Upper lobe of right lung (tissue), 1 donor: ENCODE measurements around the gene RALGPS1. TPM values are rescaled to one million over a fixed set of nuclear protein-coding genes. Genes with fewer than 3 reads are reported as not detected.

Experiments used
- ATAC-seq: fragments of 200-7000 bp; cut with Tn5 transposase; one replicate; pipeline ENCODE4 v1.9.1; 2020; ENCODE audit warnings: mild to moderate bottlenecking, moderate library complexity
- DNase-seq: peaks from one replicate; pipeline ENCODE4 v3.0.0-alpha.2; 2020
- H3K27ac ChIP-seq: fragments of 200-600 bp; one replicate; pipeline ENCODE4 v1.8.0; 2022
- H3K27me3 ChIP-seq: fragments of 200-600 bp; one replicate; pipeline ENCODE4 v1.8.0; 2022; ENCODE audit warnings: mild to moderate bottlenecking
- H3K36me3 ChIP-seq: fragments of 200-600 bp; one replicate; pipeline ENCODE4 v1.8.0; 2022
- H3K4me1 ChIP-seq: fragments of 200-600 bp; one replicate; pipeline ENCODE4 v1.8.0; 2022
- H3K4me3 ChIP-seq: fragments of 200-600 bp; one replicate; pipeline ENCODE4 v1.8.0; 2022; ENCODE audit warnings: mild to moderate bottlenecking
- H3K9me3 ChIP-seq: fragments of 200-600 bp; one replicate; pipeline ENCODE4 v1.8.0; 2022
- CTCF ChIP-seq: fragments of 200-600 bp; IDR thresholded peaks from one replicate; pipeline ENCODE4 v1.8.0; 2022; ENCODE audit warnings: antibody characterized with exemption
- intact Hi-C: fragments of 100-400 bp; cut with DNase I; formaldehyde crosslinking; loops from one replicate; pipeline ENCODE4 v1.11.0; 2022
- total RNA-seq: library from RNA; stranded (reverse); fragmentation: NEBNext Ultra II Directional; extraction: Animal tissue kit (Norgen Biotek cat#: 25700); gene quantifications from one replicate; pipeline ENCODE4 v1.2.1, GENCODE V29; 2021
- donor health status: DM: no; HTN: yes; CAD: no; lungs with severe emphysema.

Gene RALGPS1
- total RNA-seq, 1 donor from 2014 or later = 15.9 TPM

GRCh38 chr9:127079446-127080140 lies 165.0 kb downstream of the RALGPS1 start:
- Histone ChIP-seq H3K4me1 (peaks cover 38% of the 10 kb centered on the region), H3K4me3 (no peak overlapping the region), H3K27me3 (no peaks in the 10 kb centered on the region), H3K36me3 (no peaks in the 10 kb centered on the region), H3K27ac (no peak overlapping the region), H3K9me3 (no peaks in the 10 kb centered on the region)
- ATAC-seq (no peak), DNase-seq (no peak)
- intact Hi-C loops = no loop called here
- TF ChIP-seq CTCF = no peak

GRCh38 chr9:127081250-127082185 lies 166.9 kb downstream of the RALGPS1 start:
- ATAC-seq = no peak
- Histone ChIP-seq H3K4me3 (no peak overlapping the region), H3K27me3 (no peaks in the 10 kb centered on the region), H3K4me1 (peaks cover 19% of the 10 kb centered on the region), H3K27ac (no peak overlapping the region), H3K36me3 (no peaks in the 10 kb centered on the region), H3K9me3 (no peaks in the 10 kb centered on the region)
- no peak for DNase-seq
- intact Hi-C loops = no loop called here
- TF ChIP-seq CTCF = no peak

DNA sequence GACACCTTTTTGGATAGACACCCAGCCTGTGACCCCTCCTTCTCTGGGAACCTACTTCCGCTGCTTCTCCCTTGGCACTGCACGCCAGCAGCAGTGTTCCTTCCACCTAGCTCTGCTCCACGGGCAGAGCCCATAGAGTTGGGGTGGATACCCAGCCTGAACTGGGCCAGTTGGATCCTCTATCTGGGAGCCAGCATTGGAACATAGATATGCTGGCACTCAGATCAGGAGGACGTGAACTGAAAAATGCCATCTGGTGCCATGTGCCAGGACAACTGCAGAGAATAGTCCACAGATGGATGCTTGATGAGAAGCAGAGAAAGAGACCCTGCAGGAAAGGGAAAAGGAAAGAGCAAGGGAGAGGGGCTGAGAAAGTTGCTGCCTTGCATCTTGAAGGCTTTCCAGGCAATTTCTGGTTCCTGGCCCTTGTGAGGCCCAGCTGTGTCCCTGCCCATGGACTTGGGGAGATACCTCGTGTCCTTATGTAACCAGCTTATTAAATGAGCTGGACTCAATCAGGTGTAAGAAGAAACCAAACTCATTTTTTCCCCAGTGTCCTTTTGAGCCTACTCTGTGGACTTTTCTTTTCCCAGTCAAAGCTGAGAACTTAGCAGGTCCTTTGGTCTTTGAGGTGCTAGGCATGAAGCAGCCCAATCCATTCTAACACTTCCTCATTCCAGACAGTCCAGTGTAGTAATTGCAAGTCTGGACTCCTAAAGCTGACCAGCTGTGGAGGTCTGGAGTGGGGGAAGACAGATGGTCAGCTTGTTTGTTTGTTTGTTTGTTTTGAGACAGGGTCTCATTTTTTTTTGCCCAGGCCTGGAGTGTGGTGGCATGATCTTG lies 168.8 kb downstream of the RALGPS1 start:
- TF ChIP-seq CTCF = no peak
- intact Hi-C loops = no loop called here
- Histone ChIP-seq H3K27me3 (no peaks in the 10 kb centered on the region), H3K9me3 (no peaks in the 10 kb centered on the region), H3K27ac (no peak overlapping the region), H3K4me1 (peaks cover 6% of the 10 kb centered on the region), H3K36me3 (peaks cover 11% of the 10 kb centered on the region), H3K4me3 (no peak overlapping the region)
- ATAC-seq (peak; percentile 53), DNase-seq (no peak)

GRCh38 chr9:127084076-127085039 lies 169.8 kb downstream of the RALGPS1 start:
- peaks cover 6% of the 10 kb centered on the region for H3K4me1 ChIP-seq
- H3K4me3 ChIP-seq = no peak overlapping the region
- no peak for DNase-seq
- no peak for TF ChIP-seq CTCF
- no peak for ATAC-seq
- intact Hi-C loops = no loop called here
- H3K36me3 ChIP-seq = peaks cover 11% of the 10 kb centered on the region
- H3K27ac ChIP-seq = no peak overlapping the region
- no peaks in the 10 kb centered on the region for H3K9me3 ChIP-seq
- no peaks in the 10 kb centered on the region for H3K27me3 ChIP-seq
